Subcutaneous adipose tissue (tissue), 4 donors: ENCODE measurements around the gene TMEM43. TPM values are rescaled to one million over a fixed set of nuclear protein-coding genes. Genes with fewer than 3 reads are reported as not detected.

Experiments used
- total RNA-seq, 4 donors: library from RNA; depleted of rRNA; stranded (reverse); fragments of >200 nt; gene quantifications; one replicate each; pipeline ENCODE4 v1.1.0, GENCODE V29; 2016
- TF ChIP-seq, protein P1 (sequence below): fragments of 450-650 bp; IDR thresholded peaks from one replicate; pipeline ENCODE4 v1.5.1; 2016; ENCODE audit warnings: low read depth, mild to moderate bottlenecking, control low read depth, antibody characterized with exemption, moderate library complexity

Gene TMEM43
- total RNA-seq, 4 donors from 2014 or later = 98.7 to 169 (median 129) TPM

DNA sequence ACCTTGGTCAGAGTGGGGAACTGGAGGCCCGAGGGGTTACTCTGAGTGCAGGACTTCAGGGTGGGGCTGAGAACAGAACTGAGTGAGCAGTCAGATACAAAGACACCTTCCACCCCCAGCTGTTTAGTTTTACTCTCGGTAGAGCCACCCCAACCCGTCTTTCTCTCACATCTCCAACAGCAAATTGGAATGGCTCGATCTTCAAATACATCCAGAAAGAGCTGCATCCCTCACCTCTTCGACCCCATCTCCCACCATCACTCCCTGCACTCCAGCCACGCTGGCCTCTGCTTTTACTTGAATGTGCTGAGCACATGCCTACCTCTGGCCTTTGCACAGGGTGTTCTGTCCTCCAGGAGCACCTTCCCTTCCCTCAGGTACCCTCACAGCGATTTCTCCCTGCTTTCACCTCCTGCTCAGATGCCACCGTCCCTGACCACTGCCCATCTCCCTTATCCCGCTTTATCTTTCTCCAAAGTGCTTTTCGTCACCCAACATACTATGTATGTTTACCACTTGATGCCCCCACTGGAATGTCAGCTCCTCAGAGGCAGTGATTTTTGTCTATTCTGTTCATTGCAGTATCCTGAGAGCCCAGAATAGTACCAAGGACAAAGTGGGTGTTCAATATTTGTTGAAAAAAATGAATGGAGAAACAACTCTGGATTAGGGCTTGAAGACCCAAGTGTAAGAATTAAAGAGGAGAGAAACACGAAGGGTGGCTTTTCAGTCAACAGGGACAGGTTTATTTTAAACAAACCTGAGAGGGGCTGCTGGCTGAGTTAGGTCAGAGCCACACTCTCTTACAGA, 4.5 kb upstream of the TMEM43 start:
- TF ChIP-seq, protein P1, sequence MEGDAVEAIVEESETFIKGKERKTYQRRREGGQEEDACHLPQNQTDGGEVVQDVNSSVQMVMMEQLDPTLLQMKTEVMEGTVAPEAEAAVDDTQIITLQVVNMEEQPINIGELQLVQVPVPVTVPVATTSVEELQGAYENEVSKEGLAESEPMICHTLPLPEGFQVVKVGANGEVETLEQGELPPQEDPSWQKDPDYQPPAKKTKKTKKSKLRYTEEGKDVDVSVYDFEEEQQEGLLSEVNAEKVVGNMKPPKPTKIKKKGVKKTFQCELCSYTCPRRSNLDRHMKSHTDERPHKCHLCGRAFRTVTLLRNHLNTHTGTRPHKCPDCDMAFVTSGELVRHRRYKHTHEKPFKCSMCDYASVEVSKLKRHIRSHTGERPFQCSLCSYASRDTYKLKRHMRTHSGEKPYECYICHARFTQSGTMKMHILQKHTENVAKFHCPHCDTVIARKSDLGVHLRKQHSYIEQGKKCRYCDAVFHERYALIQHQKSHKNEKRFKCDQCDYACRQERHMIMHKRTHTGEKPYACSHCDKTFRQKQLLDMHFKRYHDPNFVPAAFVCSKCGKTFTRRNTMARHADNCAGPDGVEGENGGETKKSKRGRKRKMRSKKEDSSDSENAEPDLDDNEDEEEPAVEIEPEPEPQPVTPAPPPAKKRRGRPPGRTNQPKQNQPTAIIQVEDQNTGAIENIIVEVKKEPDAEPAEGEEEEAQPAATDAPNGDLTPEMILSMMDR = no peak

DNA sequence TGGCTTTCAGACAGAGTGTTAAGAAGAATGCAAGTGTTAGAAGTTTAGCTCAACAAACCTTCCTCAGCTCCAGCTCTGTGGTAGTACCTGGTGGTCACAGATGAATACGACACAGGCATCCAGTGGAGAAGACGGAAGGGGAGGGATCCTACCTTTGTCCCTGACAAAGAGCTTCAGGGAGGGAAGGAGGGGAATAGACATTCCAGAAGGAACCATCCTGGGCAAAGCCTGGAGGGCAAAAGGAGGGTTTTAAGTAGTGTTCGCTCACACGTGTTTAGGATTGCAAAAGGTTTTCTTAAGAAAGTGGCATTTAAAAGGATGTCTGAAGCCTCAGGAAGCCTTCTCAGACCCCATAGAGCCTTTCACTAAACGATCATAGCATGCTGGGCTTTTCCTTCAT, 3.0 kb upstream of the TMEM43 start:
- TF ChIP-seq, protein P1 = no peak

DNA sequence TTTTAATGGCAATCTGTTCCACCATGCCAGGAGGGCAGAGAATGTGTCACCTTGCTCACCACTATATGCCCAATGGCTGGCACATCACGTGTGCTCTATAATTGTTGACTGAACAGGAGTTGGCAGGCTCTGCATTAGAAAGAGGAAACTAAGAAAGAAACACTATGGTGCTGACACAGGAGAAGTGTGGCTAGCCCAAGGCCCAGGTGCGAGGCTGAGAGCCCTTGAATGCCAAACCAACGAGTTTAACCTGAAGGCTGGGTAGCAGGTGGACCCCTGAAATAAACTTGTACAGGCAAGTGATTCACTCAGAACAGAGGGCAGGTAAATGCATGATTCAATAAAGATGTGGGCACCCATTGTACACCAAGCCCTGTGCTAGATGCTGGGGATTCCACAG, 2.6 kb upstream of the TMEM43 start:
- TF ChIP-seq, protein P1 = no peak

DNA sequence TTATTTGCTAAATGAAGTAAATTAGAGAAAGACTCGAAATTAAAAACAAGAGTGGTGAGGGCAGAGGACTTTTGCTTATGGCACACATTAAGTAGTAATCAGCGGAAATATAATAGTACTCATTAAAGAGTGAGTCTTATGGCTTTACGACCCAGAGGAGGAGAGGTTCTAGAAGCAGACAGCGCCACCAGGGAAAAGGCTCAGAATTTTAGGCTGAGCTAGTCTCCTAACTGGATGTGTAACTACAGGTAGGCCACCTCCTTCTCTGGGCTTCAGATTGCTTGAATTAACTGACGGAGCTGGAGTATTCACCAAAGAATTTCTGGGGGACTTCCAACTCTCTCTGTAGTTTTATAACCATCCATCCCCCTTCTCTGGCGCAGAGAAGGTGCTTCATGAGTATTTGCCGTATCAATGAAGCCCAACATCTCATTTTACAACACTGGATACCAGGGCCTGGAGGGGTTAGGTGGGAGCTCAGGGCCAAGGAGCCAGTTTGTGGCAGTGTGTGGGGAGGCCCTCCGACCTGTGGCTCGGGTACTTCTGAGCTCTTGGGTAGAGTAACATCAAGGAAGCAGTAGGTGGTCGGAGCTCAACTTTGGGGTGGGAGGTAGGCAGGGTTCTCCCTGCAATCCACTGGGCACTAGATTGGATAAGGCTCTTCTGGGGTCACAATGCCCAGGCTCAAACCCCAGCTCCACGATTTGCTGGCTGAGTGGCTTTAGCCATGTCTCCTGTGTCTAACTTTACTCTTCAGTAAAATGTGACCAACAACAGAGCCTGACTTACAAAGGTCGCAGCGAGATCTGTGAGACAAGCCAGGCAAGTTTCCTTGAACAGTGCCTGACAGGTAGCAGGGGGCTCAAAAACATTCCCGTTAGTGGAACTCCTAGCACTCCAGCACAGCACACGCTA, 1.3 kb upstream of the TMEM43 start:
- TF ChIP-seq, protein P1 = no peak

DNA sequence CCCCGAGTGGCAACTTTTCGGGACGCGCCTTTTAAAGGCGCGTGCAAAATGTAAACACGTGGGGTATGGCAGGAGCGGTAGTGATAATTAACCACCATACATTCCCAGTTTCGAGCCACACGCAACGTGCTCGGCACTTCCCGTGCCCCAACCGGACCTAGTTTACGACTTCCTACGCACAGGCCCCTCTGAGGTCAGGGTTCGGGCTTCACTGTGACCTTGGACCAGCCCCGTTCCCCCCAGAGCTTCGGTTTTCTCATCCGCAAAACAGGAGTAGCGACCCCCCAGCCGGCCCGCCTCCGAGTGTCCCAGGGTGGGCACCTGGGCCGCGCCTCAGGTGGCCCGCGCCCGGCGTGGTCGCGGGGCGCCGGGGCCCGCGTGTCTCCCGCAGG, 633 bp upstream of the TMEM43 start:
- TF ChIP-seq, protein P1 = no peak

DNA sequence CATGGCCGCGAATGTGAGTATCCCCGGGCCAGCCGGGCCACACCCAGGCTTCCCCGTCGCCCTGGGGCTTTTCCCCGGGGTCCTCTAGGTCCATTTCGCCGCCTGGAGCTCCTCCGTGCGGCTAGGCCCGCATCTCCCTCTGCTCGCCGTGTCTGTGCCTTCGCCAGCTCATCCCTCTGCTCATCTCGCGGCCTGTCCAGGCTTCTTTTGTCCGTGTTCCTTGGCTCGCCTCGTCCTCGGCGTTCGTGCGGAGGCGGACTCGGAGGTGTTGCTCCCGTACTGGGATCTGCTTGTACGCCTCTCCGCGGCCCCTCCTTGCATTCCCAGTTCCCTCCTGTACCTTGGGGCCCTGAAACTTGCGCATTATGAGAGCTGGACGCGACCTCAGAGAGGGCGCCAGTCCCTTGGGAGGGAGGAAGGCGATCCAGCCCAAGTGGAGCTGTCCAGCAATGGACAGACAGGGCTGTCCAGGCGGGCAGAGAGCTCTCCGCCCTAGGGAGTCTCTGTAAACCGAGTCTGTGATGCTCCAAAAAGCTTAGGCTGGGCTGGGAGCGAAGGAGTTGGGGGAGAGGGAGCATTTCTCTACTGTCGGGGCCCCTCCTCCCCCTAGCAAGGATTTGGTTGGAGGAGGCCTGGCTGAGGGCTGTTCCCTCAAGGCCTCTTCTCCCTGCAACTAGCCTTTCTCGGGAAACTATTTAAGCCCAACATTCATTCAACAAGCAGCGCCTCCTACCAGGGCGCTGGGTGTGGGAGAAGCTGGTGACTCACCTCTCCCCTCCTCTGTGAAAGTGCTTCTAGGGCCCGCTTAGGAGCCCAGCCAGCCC, 553 bp downstream of the TMEM43 start:
- TF ChIP-seq, protein P1 = no peak
